Measurements from ENCODE around the gene NT5C3B.

GRCh38 chr17:41816637-41817320 lies 19.3 kb downstream of the NT5C3B start:
- TF ChIP-seq CTCF (IDR thresholded peaks at IDR 0.05) (no peak), EZH2 (IDR thresholded peaks at IDR 0.05) (no peak), EZH2phosphoT487 (IDR thresholded peaks at IDR 0.05) (no peak)

All from neural progenitor cell (in vitro differentiated cells).